GM23338 (cell line): Measurements from ENCODE around the gene EDN1.
"Not testable (repeated sequence)": the region's sequence is repeated elsewhere in the genome, so short reads cannot be mapped to it uniquely, and the experiment has no call there.

Experiments
- CREB1 ChIP-seq: fragments of 250-450 bp; sonication (Bioruptor Pico); IDR thresholded peaks from 2 replicates; pipeline ENCODE4 v1.5.0; 2020; ENCODE audit warnings: low read depth, mild to moderate bottlenecking, moderate library complexity
- ETS1 ChIP-seq: IDR thresholded peaks from 2 replicates; pipeline ENCODE4 v1.6.1; 2016; ENCODE audit warnings: antibody characterized with exemption
- EZH2 ChIP-seq: fragments of 200-600 bp; sonication (generic); IDR thresholded peaks from one replicate; pipeline ENCODE4 v1.8.0; 2017; ENCODE audit warnings: antibody characterized with exemption, mild to moderate bottlenecking, low read depth; ENCODE audit not compliant: unreplicated experiment
- EZH2phosphoT487 ChIP-seq: fragments of 200-600 bp; sonication (generic); IDR thresholded peaks from one replicate; pipeline ENCODE4 v1.8.1; 2018; ENCODE audit warnings: antibody characterized with exemption; ENCODE audit not compliant: unreplicated experiment
- JUNB ChIP-seq: IDR thresholded peaks from one replicate; pipeline ENCODE4 v1.6.1; 2016; ENCODE audit warnings: antibody characterized with exemption; ENCODE audit not compliant: unreplicated experiment
- NANOG ChIP-seq: IDR thresholded peaks from 2 replicates; pipeline ENCODE4 v1.6.1; 2016; ENCODE audit warnings: antibody characterized with exemption, borderline replicate concordance
- POLR2AphosphoS5 ChIP-seq: IDR thresholded peaks from 2 replicates; pipeline ENCODE4 v1.6.1; 2016; ENCODE audit warnings: antibody characterized with exemption, low read depth
- STAT1 ChIP-seq: IDR thresholded peaks from one replicate; pipeline ENCODE4 v1.6.1; 2016; ENCODE audit warnings: antibody characterized with exemption; ENCODE audit not compliant: unreplicated experiment
- ZNF114 ChIP-seq: fragments of 250-450 bp; sonication (Bioruptor Pico); IDR thresholded peaks from 2 replicates; pipeline ENCODE4 v1.5.0; 2020; ENCODE audit warnings: mild to moderate bottlenecking, moderate library complexity
- ZNF331 ChIP-seq: fragments of 250-450 bp; sonication (Bioruptor Pico); IDR thresholded peaks from 2 replicates; pipeline ENCODE4 v1.5.0; 2020; ENCODE audit warnings: low read depth, mild to moderate bottlenecking, moderate library complexity
- ZNF462 ChIP-seq: fragments of 250-450 bp; sonication (Bioruptor Pico); IDR thresholded peaks from 2 replicates; pipeline ENCODE4 v1.5.0; 2020; ENCODE audit warnings: mild to moderate bottlenecking, moderate library complexity
- TF ChIP-seq, protein P1 (sequence below), 2 experiments: fragments of 200-600 bp in 1 of 2; sonication (generic) in 1 of 2; conservative IDR thresholded peaks; 2 replicates each; pipeline versions ENCODE4 v1.5.1 to v1.6.1; 2016 to 2017; ENCODE audit warnings: antibody characterized with exemption in 2 of 2, low read depth in 2 of 2, mild to moderate bottlenecking in 2 of 2, moderate library complexity in 1 of 2
- TF ChIP-seq, protein P2 (sequence below): IDR thresholded peaks from one replicate; pipeline ENCODE4 v1.6.1; 2018; ENCODE audit warnings: antibody characterized with exemption; ENCODE audit not compliant: unreplicated experiment

- not testable (repeated sequence) for TF ChIP-seq EZH2; POLR2AphosphoS5; EZH2phosphoT487; ZNF462 (CRISPR knock-in tag); CREB1 (CRISPR knock-in tag); ZNF114; STAT1; JUNB; NANOG; ETS1; ZNF331 (CRISPR knock-in tag)
- TF ChIP-seq, protein P1, sequence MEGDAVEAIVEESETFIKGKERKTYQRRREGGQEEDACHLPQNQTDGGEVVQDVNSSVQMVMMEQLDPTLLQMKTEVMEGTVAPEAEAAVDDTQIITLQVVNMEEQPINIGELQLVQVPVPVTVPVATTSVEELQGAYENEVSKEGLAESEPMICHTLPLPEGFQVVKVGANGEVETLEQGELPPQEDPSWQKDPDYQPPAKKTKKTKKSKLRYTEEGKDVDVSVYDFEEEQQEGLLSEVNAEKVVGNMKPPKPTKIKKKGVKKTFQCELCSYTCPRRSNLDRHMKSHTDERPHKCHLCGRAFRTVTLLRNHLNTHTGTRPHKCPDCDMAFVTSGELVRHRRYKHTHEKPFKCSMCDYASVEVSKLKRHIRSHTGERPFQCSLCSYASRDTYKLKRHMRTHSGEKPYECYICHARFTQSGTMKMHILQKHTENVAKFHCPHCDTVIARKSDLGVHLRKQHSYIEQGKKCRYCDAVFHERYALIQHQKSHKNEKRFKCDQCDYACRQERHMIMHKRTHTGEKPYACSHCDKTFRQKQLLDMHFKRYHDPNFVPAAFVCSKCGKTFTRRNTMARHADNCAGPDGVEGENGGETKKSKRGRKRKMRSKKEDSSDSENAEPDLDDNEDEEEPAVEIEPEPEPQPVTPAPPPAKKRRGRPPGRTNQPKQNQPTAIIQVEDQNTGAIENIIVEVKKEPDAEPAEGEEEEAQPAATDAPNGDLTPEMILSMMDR (conservative IDR thresholded peaks at IDR 0.05; ENCODE audit: low read depth in 2 of 2): not testable (repeated sequence)
- TF ChIP-seq, protein P2, sequence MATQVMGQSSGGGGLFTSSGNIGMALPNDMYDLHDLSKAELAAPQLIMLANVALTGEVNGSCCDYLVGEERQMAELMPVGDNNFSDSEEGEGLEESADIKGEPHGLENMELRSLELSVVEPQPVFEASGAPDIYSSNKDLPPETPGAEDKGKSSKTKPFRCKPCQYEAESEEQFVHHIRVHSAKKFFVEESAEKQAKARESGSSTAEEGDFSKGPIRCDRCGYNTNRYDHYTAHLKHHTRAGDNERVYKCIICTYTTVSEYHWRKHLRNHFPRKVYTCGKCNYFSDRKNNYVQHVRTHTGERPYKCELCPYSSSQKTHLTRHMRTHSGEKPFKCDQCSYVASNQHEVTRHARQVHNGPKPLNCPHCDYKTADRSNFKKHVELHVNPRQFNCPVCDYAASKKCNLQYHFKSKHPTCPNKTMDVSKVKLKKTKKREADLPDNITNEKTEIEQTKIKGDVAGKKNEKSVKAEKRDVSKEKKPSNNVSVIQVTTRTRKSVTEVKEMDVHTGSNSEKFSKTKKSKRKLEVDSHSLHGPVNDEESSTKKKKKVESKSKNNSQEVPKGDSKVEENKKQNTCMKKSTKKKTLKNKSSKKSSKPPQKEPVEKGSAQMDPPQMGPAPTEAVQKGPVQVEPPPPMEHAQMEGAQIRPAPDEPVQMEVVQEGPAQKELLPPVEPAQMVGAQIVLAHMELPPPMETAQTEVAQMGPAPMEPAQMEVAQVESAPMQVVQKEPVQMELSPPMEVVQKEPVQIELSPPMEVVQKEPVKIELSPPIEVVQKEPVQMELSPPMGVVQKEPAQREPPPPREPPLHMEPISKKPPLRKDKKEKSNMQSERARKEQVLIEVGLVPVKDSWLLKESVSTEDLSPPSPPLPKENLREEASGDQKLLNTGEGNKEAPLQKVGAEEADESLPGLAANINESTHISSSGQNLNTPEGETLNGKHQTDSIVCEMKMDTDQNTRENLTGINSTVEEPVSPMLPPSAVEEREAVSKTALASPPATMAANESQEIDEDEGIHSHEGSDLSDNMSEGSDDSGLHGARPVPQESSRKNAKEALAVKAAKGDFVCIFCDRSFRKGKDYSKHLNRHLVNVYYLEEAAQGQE: not testable (repeated sequence)
Observed at GRCh38 chr6:12320074-12320473, 29.9 kb downstream of the EDN1 start.
